ENCODE measurements around the gene ABTB2. TPM values are rescaled to one million over a fixed set of nuclear protein-coding genes. Genes with fewer than 3 reads are reported as not detected.
A peak's percentile ranks its signal among the peaks of the same experiment; 100 is the strongest.

The ABTB2 gene
- polyA plus RNA-seq, 1 of the 3 experiments (the other 2 are of a cell fraction) = 7.8 TPM

- TF ChIP-seq GATA2 (CRISPR knock-in tag; IDR thresholded peaks at IDR 0.05) (no peak), USF1 (IDR thresholded peaks at IDR 0.05; ENCODE audit: borderline replicate concordance, low read depth) (peak; percentile 53; the same call in 1 of the 2 replicates), GABPA (IDR thresholded peaks at IDR 0.05; ENCODE audit: low read depth) (no peak)
Observed at GRCh38 chr11:34105079-34105956, 252.5 kb downstream of the ABTB2 start, which contains the start of gene NAT10 (continued).

GRCh38 chr11:34104680-34105078 lies 253.1 kb downstream of the ABTB2 start:
- Histone ChIP-seq H3K27ac (ENCODE audit: low read depth in 2 of 2, low read length in 1 of 2) (peak overlapping the region; percentile 89 to 98), H3F3A (replicated peaks; ENCODE audit: insufficient read depth) (peaks cover 50% of the 10 kb centered on the region), H3K4me3 (ENCODE audit: low read depth in 2 of 2, low read length in 1 of 2) (peak overlapping the region; percentile 89 to 97), H2AFZ (ENCODE audit: low read depth) (peak overlapping the region; percentile 76), H3K9ac (peak overlapping the region; percentile 88), H3K36me3 (replicated peaks in 1 of 2; ENCODE audit: control insufficient read depth in 1 of 2, insufficient read depth in 2 of 2, low read length in 1 of 2) (peaks cover 49 to 53% of the 10 kb centered on the region in 2 experiments), H3K79me2 (ENCODE audit: insufficient read depth) (peaks cover 36% of the 10 kb centered on the region), H3K4me1 (ENCODE audit: control insufficient read depth in 1 of 2, insufficient read depth in 2 of 2, low read depth in 1 of 2, low read length in 1 of 2) (peaks cover 13 to 19% of the 10 kb centered on the region in 2 experiments; a peak in 3 of 4 replicates), H4K20me1 (ENCODE audit: insufficient read depth) (no peaks in the 10 kb centered on the region), H3K9me2 (no peaks in the 10 kb centered on the region), H3K4me2 (peak overlapping the region; percentile 94), H3K9me3 (no peaks in the 10 kb centered on the region), H3K27me3 (ENCODE audit: insufficient read depth) (no peaks in the 10 kb centered on the region)
- 18% methylated on average over 6 of the region's 6 CpGs for WGBS (ENCODE audit: low lambda C conversion rate)
- TF ChIP-seq ELF1 (IDR thresholded peaks at IDR 0.05) (no peak), YY1 (IDR thresholded peaks at IDR 0.05; ENCODE audit: low read depth) (0 out of 2 replicates have a peak, but pooled peaks have one; percentile 8), EZH2phosphoT487 (IDR thresholded peaks at IDR 0.05; ENCODE audit: borderline replicate concordance, low read depth) (no peak), GABPA (IDR thresholded peaks at IDR 0.05; ENCODE audit: low read depth) (no peak), TCF12 (IDR thresholded peaks at IDR 0.05) (no peak)
- ChIA-PET POLR2A (interaction anchor here (0.9 to 1.7 kb wide), 5 partner anchors 13 to 70 kb away, joined by 3 to 16 read pairs (median 4); partner anchors contain the start of gene CAPRIN1), CTCF (interaction anchor here (0.7 to 1.6 kb wide), 6 partner anchors 9 to 108 kb away, joined by 3 to 13 read pairs (median 3); no protein-coding TSS in a partner anchor)
- DNase-seq = no peak

Small RNA genes within 50 kb of the gene (small RNA-seq; reads per million reads assigned to genes)
- gene AL035079.1 (0 reads per million in 7 experiments), gene RF00019 (0 reads per million in 7 experiments)

Other genes starting within 250 kb of the ABTB2 start
- 26.6 and 34.3 TPM in 2 replicates for gene CAT, start 80.9 kb upstream of the ABTB2 start, polyA plus RNA-seq (2012; rRNA removed)
- not detected in 2 replicates for gene ELF5, start 155.8 kb upstream of the ABTB2 start, polyA plus RNA-seq (2012; rRNA removed)

Measured in SK-N-SH (cell line).